Calu3 (cell line): ENCODE data around the gene GRIP1. TPM values are rescaled to one million over a fixed set of nuclear protein-coding genes. Genes with fewer than 3 reads are reported as not detected.

Experiments used
- BruUV-seq: library from RNA; stranded (reverse); fragments of 400-500 nt; replicated peaks from 2 replicates; lab custom pipeline; 2021; lab: Mats Ljungman, UMichigan
- CTCF ChIA-PET: fragments of 300-600 bp; sonication (Branson Sonifier 250); formaldehyde crosslinking; loops from one replicate; lab custom pipeline; 2022; ENCODE audit warnings: antibody characterized with exemption; lab: Charles Lee
- DNase-seq: peaks from one replicate; pipeline ENCODE4 v3.0.0; 2022
- H3K27ac Mint-ChIP-seq: one replicate; pipeline ENCODE4 v1.8.0; 2022; ENCODE audit warnings: mixed read lengths; ENCODE audit not compliant: unreplicated experiment
- H3K27me3 Mint-ChIP-seq: one replicate; pipeline ENCODE4 v1.8.0; 2022; ENCODE audit warnings: mixed read lengths; ENCODE audit not compliant: unreplicated experiment
- H3K36me3 Mint-ChIP-seq: one replicate; pipeline ENCODE4 v1.8.0; 2022; ENCODE audit warnings: mild to moderate bottlenecking, moderate library complexity, mixed read lengths; ENCODE audit not compliant: insufficient read depth, unreplicated experiment
- H3K4me1 Mint-ChIP-seq: one replicate; pipeline ENCODE4 v1.8.0; 2022; ENCODE audit warnings: mild to moderate bottlenecking, low read depth, mixed read lengths; ENCODE audit not compliant: unreplicated experiment
- H3K4me3 Mint-ChIP-seq: one replicate; pipeline ENCODE4 v1.8.0; 2022; ENCODE audit warnings: mild to moderate bottlenecking, low read depth, moderate library complexity, mixed read lengths; ENCODE audit not compliant: unreplicated experiment
- H3K9me3 Mint-ChIP-seq: one replicate; pipeline ENCODE4 v1.8.0; 2022; ENCODE audit warnings: low read depth, mixed read lengths; ENCODE audit not compliant: unreplicated experiment
- CTCF ChIP-seq: fragments of 200-600 bp; IDR thresholded peaks from one replicate; pipeline ENCODE4 v1.8.0; 2022; ENCODE audit warnings: antibody characterized with exemption; ENCODE audit not compliant: unreplicated experiment
- intact Hi-C: fragments of 100-400 bp; cut with micrococcal nuclease; formaldehyde crosslinking; loops from one replicate; pipeline ENCODE4 v1.10.0; 2022; ENCODE audit not compliant: unreplicated experiment
- total RNA-seq: library from RNA; stranded (reverse); gene quantifications from 2 replicates; pipeline ENCODE4 v1.2.3, GENCODE V29; 2022

GRIP1 gene
- total RNA-seq, 1 experiment from 2014 or later, result 47.4 TPM

GRCh38 chr12:66724026-66724425 lies 45.1 kb upstream of the GRIP1 start:
- Mint-ChIP-seq H3K27me3 (no peaks in the 10 kb centered on the region), H3K4me3 (no peak overlapping the region), H3K4me1 (no peaks in the 10 kb centered on the region), H3K36me3 (no peaks in the 10 kb centered on the region), H3K9me3 (no peaks in the 10 kb centered on the region), H3K27ac (no peak overlapping the region)
- no peak for TF ChIP-seq CTCF
- CTCF ChIA-PET, result no interaction called here
- no TSS peak for BruUV-seq
- DNase-seq, result no peak
- intact Hi-C loops, result no loop called here

GRCh38 chr12:66719862-66720261 lies 41.0 kb upstream of the GRIP1 start:
- no peak overlapping the region for H3K27ac Mint-ChIP-seq
- no peaks in the 10 kb centered on the region for H3K36me3 Mint-ChIP-seq
- DNase-seq, result no peak
- H3K27me3 Mint-ChIP-seq, result no peaks in the 10 kb centered on the region
- CTCF ChIA-PET, result interaction anchor here (0.5 kb wide), 1 partner anchor 10 kb away, joined by 3 read pairs; no protein-coding TSS in a partner anchor
- intact Hi-C loops, result no loop called here
- no TSS peak for BruUV-seq
- H3K9me3 Mint-ChIP-seq, result peaks cover 2% of the 10 kb centered on the region
- H3K4me1 Mint-ChIP-seq, result no peaks in the 10 kb centered on the region
- H3K4me3 Mint-ChIP-seq, result no peak overlapping the region
- no peak for TF ChIP-seq CTCF

- intact Hi-C loops, result no loop called here
- peaks cover 3% of the 10 kb centered on the region for H3K9me3 Mint-ChIP-seq
- no peak for DNase-seq
- H3K36me3 Mint-ChIP-seq, result no peaks in the 10 kb centered on the region
- H3K4me1 Mint-ChIP-seq, result peaks cover 10% of the 10 kb centered on the region
- H3K27ac Mint-ChIP-seq, result no peak overlapping the region
- TF ChIP-seq CTCF, result no peak
- H3K4me3 Mint-ChIP-seq, result no peak overlapping the region
- BruUV-seq, result no TSS peak
- no peaks in the 10 kb centered on the region for H3K27me3 Mint-ChIP-seq
- CTCF ChIA-PET, result interaction anchor here (0.7 kb wide), 1 partner anchor 57 kb away, joined by 3 read pairs; no protein-coding TSS in a partner anchor
These were observed 38.3 kb upstream of the GRIP1 start for GRCh38 chr12:66717036-66717673.

- peaks cover 3% of the 10 kb centered on the region for H3K9me3 Mint-ChIP-seq
- intact Hi-C loops, result no loop called here
- DNase-seq, result no peak
- H3K4me1 Mint-ChIP-seq, result peaks cover 10% of the 10 kb centered on the region
- no peak for TF ChIP-seq CTCF
- BruUV-seq, result no TSS peak
- H3K36me3 Mint-ChIP-seq, result no peaks in the 10 kb centered on the region
- no peaks in the 10 kb centered on the region for H3K27me3 Mint-ChIP-seq
- no peak overlapping the region for H3K4me3 Mint-ChIP-seq
- no peak overlapping the region for H3K27ac Mint-ChIP-seq
- CTCF ChIA-PET, result no interaction called here
These were observed 37.6 kb upstream of the GRIP1 start for GRCh38 chr12:66716522-66716921.
